ENCODE results near the gene GOLGA8M. TPM values are rescaled to one million over a fixed set of nuclear protein-coding genes. Genes with fewer than 3 reads are reported as not detected.
"Not testable (repeated sequence)": the region's sequence is repeated elsewhere in the genome, so short reads cannot be mapped to it uniquely, and the experiment has no call there.

The GOLGA8M gene
- total RNA-seq, 4 donors from 2014 or later = 0.77 to 1.9 (median 0.94) TPM; not detected in 1

- not testable (repeated sequence) for H3K9me3 ChIP-seq, H3K36me3 ChIP-seq, H3K27me3 ChIP-seq, H3K4me3 ChIP-seq, H3K4me1 ChIP-seq, H3K27ac ChIP-seq
- peak; percentile 19 for ATAC-seq
- no CpG with 5 or more reads among the region's 11 CpGs for WGBS, 2 donors (ENCODE audit: low coverage in 1 of 2)
Observed at GRCh38 chr15:28663717-28664116, 48.5 kb downstream of the GOLGA8M start.

DNA sequence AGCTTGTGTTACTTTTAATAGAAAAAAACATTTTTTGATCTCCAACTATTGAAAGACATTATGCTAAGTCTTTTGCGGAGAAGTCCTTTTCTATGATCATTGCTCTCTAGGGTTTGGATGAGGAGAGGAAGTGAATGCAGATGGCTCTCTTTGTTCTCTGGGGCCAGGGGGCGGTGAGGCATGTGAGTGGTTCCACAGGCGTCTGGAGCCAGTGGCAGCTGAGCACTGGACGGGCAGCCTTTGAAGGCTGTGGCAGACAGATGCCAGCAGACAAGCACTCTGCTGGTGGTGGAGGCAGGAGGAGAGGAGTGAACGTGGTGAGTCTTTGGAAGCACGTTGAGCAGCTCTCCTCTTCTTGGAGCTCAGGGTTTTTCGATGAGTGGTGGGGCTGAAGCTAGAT lies 51.5 kb downstream of the GOLGA8M start:
- H3K4me1 ChIP-seq, H3K27ac ChIP-seq, H3K9me3 ChIP-seq, ATAC-seq, H3K27me3 ChIP-seq, H3K4me3 ChIP-seq: not testable (repeated sequence)
- peaks cover 0 to 13% of the 10 kb centered on the region in 2 donors for H3K36me3 ChIP-seq
- no CpG with 5 or more reads among the region's 7 CpGs for WGBS, 2 donors (ENCODE audit: low coverage in 1 of 2)

DNA sequence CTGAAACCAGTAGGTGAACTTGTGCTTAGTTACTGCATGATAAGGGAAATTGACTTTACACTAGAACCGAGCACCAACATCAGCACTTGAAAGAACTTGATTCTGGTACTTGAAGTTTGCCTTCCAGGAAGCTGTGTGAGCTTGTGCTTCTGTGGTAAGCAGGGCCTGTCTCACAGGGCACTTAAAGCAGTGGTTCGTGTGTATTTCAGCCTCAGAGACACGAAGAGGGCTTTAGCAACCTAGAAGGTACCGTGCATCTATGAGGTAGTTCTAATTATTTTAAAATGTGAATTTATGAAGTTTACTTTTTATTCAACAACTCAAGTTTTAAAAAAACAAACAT lies 56.2 kb downstream of the GOLGA8M start:
- ATAC-seq, H3K9me3 ChIP-seq, H3K27me3 ChIP-seq, H3K4me1 ChIP-seq, H3K27ac ChIP-seq, H3K4me3 ChIP-seq: not testable (repeated sequence)
- no CpG with 5 or more reads among the region's 4 CpGs for WGBS, 2 donors (ENCODE audit: low coverage in 1 of 2)
- H3K36me3 ChIP-seq = peaks cover 0 to 27% of the 10 kb centered on the region in 2 donors

DNA sequence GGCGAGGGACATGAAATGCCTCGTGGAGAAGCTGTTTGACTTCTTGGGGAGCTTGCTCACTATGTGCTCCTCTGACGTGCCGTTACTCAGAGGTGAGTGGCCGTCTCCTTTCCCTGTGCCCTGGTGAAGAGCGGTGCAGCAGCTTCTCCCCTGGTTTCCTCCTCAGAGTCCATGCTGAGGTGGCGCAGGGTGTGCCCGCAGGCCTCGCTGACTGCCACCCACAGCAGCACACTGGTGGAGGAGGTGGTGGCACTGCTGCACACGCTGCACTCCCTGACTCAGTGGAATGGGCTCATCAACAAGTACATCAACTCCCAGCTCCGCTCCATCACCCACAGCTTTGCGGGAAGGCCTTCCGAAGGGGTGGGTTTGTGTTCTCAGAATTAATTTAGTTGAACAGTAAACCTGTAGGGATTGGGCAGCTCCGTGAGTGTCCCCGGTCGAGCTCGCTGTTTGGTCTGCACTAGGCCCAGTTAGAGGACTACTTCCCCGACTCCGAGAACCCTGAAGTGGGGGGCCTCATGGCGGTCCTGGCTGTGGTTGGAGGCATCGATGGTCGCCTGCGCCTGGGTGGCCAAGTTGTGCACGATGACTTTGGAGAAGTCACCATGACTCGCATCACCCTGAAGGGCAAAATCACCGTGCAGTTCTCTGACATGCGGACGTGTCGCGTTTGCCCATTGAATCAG lies 56.7 kb downstream of the GOLGA8M start:
- not testable (repeated sequence) for H3K27me3 ChIP-seq, H3K4me1 ChIP-seq, H3K27ac ChIP-seq, H3K4me3 ChIP-seq, ATAC-seq, H3K9me3 ChIP-seq
- peaks cover 0 to 27% of the 10 kb centered on the region in 2 donors for H3K36me3 ChIP-seq
- 96% methylated on average over 5 of the region's 30 CpGs; no CpG with 5 or more reads in 1 of the 2 donors for WGBS, 2 donors (ENCODE audit: low coverage in 1 of 2)

- no CpG with 5 or more reads among the region's 11 CpGs for WGBS, 2 donors (ENCODE audit: low coverage in 1 of 2)
- ATAC-seq, H3K9me3 ChIP-seq, H3K27ac ChIP-seq, H3K4me1 ChIP-seq, H3K4me3 ChIP-seq, H3K27me3 ChIP-seq: not testable (repeated sequence)
- H3K36me3 ChIP-seq = peaks cover 0 to 27% of the 10 kb centered on the region in 2 donors
Observed at GRCh38 chr15:28654194-28654593, 58.0 kb downstream of the GOLGA8M start.

- H3K4me3 ChIP-seq, H3K27me3 ChIP-seq, H3K9me3 ChIP-seq, H3K4me1 ChIP-seq, ATAC-seq, H3K27ac ChIP-seq: not testable (repeated sequence)
- H3K36me3 ChIP-seq = peaks cover 0 to 22% of the 10 kb centered on the region in 2 donors
- 90 to 92% methylated on average over 6 to 10 of the region's 10 CpGs for WGBS, 2 donors (ENCODE audit: low coverage in 1 of 2)
Observed at GRCh38 chr15:28652538-28652937, 59.7 kb downstream of the GOLGA8M start.

Small RNAs within 50 kb of the gene (small RNA-seq; reads per million reads assigned to genes)
- 0 reads per million in 4 donors for gene RN7SL719P

Other genes with a start within 250 kb of the GOLGA8M start
- under 1 TPM in 1 of 4 donors, not detected in 3; 0.66 TPM for gene GOLGA8G, start 179.4 kb downstream of the GOLGA8M start, total RNA-seq
- not detected for gene GOLGA6L25, start 158.9 kb downstream of the GOLGA8M start, total RNA-seq
- not detected for gene GOLGA6L7, start 136.2 kb upstream of the GOLGA8M start, total RNA-seq
- gene APBA2, start 173.6 kb upstream of the GOLGA8M start, total RNA-seq = 10 to 100 TPM in 1 of 4 donors, 1 to 10 TPM in 3; 3.1 to 14.9 (median 4.2) TPM

Data from gastroesophageal sphincter (tissue), 4 donors.